DOHH2 (cell line): ENCODE results near the gene UBQLN4.
"Not testable (repeated sequence)": the region's sequence is repeated elsewhere in the genome, so short reads cannot be mapped to it uniquely, and the experiment has no call there.

Source experiments
- H3F3A ChIP-seq: fragments of 200-600 bp; sonication (generic), shearing (Covaris generic); 2 replicates; pipeline ENCODE4 v1.6.0; 2016; ENCODE audit warnings: antibody characterized with exemption, mild to moderate bottlenecking; ENCODE audit not compliant: control insufficient read depth, insufficient read depth
- H3K27ac ChIP-seq: fragments of 200-600 bp; sonication (generic); 2 replicates; pipeline ENCODE4 v1.5.1; 2014; ENCODE audit warnings: low read depth, mild to moderate bottlenecking, low read length, moderate library complexity
- H3K27me3 ChIP-seq: fragments of 200-600 bp; sonication (generic); 2 replicates; pipeline ENCODE4 v1.6.1; 2014; ENCODE audit warnings: mild to moderate bottlenecking, low read length, mixed read lengths; ENCODE audit not compliant: control insufficient read depth
- H3K36me3 ChIP-seq: fragments of 200-600 bp; sonication (generic); 2 replicates; pipeline ENCODE4 v1.6.1; 2014; ENCODE audit warnings: mild to moderate bottlenecking, low read length, moderate library complexity, mixed read lengths; ENCODE audit not compliant: control insufficient read depth
- H3K4me1 ChIP-seq: fragments of 200-600 bp; sonication (generic); 2 replicates; pipeline ENCODE4 v1.6.1; 2014; ENCODE audit warnings: mild to moderate bottlenecking, low read length, mixed read lengths; ENCODE audit not compliant: control insufficient read depth
- H3K4me2 ChIP-seq: fragments of 200-600 bp; sonication (generic); 2 replicates; pipeline ENCODE4 v1.6.0; 2014; ENCODE audit warnings: mild to moderate bottlenecking, low read length, moderate library complexity
- H3K4me3 ChIP-seq: fragments of 200-600 bp; sonication (generic); 2 replicates; pipeline ENCODE4 v1.5.1; 2014; ENCODE audit warnings: mild to moderate bottlenecking, low read length, mixed read lengths
- H3K79me2 ChIP-seq: fragments of 200-600 bp; sonication (generic); 2 replicates; pipeline ENCODE4 v1.6.1; 2014; ENCODE audit warnings: mild to moderate bottlenecking, low read length, mixed read lengths; ENCODE audit not compliant: control insufficient read depth
- H3K9me2 ChIP-seq: fragments of 200-600 bp; sonication (generic); replicated peaks from 2 replicates; pipeline ENCODE4 v1.6.1; 2014; ENCODE audit warnings: mild to moderate bottlenecking, low read length, mixed read lengths; ENCODE audit not compliant: control insufficient read depth
- H3K9me3 ChIP-seq: fragments of 200-600 bp; sonication (generic); 2 replicates; pipeline ENCODE4 v1.6.1; 2014; ENCODE audit warnings: antibody characterized with exemption, low read length, mixed read lengths; ENCODE audit not compliant: control insufficient read depth, insufficient read depth
- H4K20me1 ChIP-seq: fragments of 200-600 bp; sonication (generic); 2 replicates; pipeline ENCODE4 v1.6.0; 2014; ENCODE audit warnings: low read depth, mild to moderate bottlenecking, antibody characterized with exemption, low read length, moderate library complexity; ENCODE audit not compliant: control insufficient read depth, insufficient read depth
- EZH2phosphoT487 ChIP-seq: fragments of 200-600 bp; sonication (generic); IDR thresholded peaks from 2 replicates; pipeline ENCODE4 v1.6.1; 2017; ENCODE audit warnings: borderline replicate concordance, mild to moderate bottlenecking, antibody characterized with exemption, low read length, moderate library complexity, mixed read lengths
- TF ChIP-seq, protein P1 (sequence below): fragments of 200-600 bp; sonication (generic); IDR thresholded peaks from one replicate; pipeline ENCODE4 v1.5.1; 2014; ENCODE audit warnings: antibody characterized with exemption, mild to moderate bottlenecking, low read depth, low read length; ENCODE audit not compliant: poor library complexity, severe bottlenecking

Gene UBQLN4

GRCh38 chr1:156045076-156045475, 8.5 kb downstream of the UBQLN4 start:
- Histone ChIP-seq H3K27me3 (no peaks in the 10 kb centered on the region), H4K20me1 (no peaks in the 10 kb centered on the region), H3K79me2 (no peaks in the 10 kb centered on the region), H3K36me3 (peaks cover 63% of the 10 kb centered on the region), H3K4me1 (no peaks in the 10 kb centered on the region), H3K4me3 (no peak overlapping the region), H3K27ac (no peak overlapping the region), H3K9me2 (no peaks in the 10 kb centered on the region), H3K9me3 (no peaks in the 10 kb centered on the region), H3K4me2 (no peak overlapping the region), H3F3A (0 out of 2 replicates have a peak, but pooled peaks cover 4% of the 10 kb centered on the region)
- TF ChIP-seq EZH2phosphoT487 = no peak
- TF ChIP-seq, protein P1, sequence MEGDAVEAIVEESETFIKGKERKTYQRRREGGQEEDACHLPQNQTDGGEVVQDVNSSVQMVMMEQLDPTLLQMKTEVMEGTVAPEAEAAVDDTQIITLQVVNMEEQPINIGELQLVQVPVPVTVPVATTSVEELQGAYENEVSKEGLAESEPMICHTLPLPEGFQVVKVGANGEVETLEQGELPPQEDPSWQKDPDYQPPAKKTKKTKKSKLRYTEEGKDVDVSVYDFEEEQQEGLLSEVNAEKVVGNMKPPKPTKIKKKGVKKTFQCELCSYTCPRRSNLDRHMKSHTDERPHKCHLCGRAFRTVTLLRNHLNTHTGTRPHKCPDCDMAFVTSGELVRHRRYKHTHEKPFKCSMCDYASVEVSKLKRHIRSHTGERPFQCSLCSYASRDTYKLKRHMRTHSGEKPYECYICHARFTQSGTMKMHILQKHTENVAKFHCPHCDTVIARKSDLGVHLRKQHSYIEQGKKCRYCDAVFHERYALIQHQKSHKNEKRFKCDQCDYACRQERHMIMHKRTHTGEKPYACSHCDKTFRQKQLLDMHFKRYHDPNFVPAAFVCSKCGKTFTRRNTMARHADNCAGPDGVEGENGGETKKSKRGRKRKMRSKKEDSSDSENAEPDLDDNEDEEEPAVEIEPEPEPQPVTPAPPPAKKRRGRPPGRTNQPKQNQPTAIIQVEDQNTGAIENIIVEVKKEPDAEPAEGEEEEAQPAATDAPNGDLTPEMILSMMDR = no peak

- no peak overlapping the region for H3K4me3 ChIP-seq
- H3K27ac ChIP-seq = no peak overlapping the region
- no peaks in the 10 kb centered on the region for H3K27me3 ChIP-seq
- H3K9me2 ChIP-seq = no peaks in the 10 kb centered on the region
- no peaks in the 10 kb centered on the region for H3K9me3 ChIP-seq
- no peaks in the 10 kb centered on the region for H3K79me2 ChIP-seq
- H3F3A ChIP-seq = 0 out of 2 replicates have a peak, but pooled peaks cover 4% of the 10 kb centered on the region
- no peak overlapping the region for H3K4me2 ChIP-seq
- H3K36me3 ChIP-seq = peaks cover 42% of the 10 kb centered on the region
- TF ChIP-seq EZH2phosphoT487 = no peak
- TF ChIP-seq, protein P1 = no peak
- no peaks in the 10 kb centered on the region for H3K4me1 ChIP-seq
- no peaks in the 10 kb centered on the region for H4K20me1 ChIP-seq
Observed at GRCh38 chr1:156042828-156043227, 10.8 kb downstream of the UBQLN4 start.

GRCh38 chr1:156034991-156035390, 18.6 kb downstream of the UBQLN4 start:
- H3K4me2 ChIP-seq, H3K27ac ChIP-seq, H3K79me2 ChIP-seq, H3K4me3 ChIP-seq, H3F3A ChIP-seq, H3K36me3 ChIP-seq, H4K20me1 ChIP-seq, H3K9me2 ChIP-seq, H3K4me1 ChIP-seq, H3K27me3 ChIP-seq, H3K9me3 ChIP-seq: not testable (repeated sequence)

DNA sequence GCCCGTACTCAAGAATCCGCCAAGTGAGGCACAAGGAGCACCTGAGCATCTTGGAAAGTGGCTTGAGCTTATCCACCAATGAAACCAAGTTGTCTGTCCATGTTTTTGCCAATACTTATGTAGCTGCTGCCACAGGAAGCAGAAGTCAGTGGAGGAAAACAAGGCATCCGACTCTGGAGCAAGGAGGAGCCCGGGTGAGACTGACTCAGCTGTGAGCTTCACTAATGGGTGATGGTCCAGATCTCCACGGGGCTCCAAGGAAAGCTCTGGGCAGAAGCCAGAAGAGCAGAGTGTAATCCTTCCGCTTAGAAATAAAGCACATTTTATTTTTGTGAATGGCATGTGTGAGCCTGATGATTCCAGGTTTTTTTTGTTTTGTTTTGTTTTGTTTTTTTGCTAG, 20.6 kb downstream of the UBQLN4 start:
- Histone ChIP-seq H3K9me3 (no peaks in the 10 kb centered on the region), H3K9me2 (no peaks in the 10 kb centered on the region), H3K27ac (no peak overlapping the region), H3K4me3 (no peak overlapping the region), H3K27me3 (no peaks in the 10 kb centered on the region), H3K4me2 (no peak overlapping the region), H3F3A (no peaks in the 10 kb centered on the region), H4K20me1 (no peaks in the 10 kb centered on the region), H3K36me3 (peaks cover 7% of the 10 kb centered on the region), H3K4me1 (no peaks in the 10 kb centered on the region), H3K79me2 (no peaks in the 10 kb centered on the region)
- TF ChIP-seq EZH2phosphoT487 = no peak
- TF ChIP-seq, protein P1 = no peak
